Keratinocyte (primary cell): ENCODE results near the gene RB1.

ENCODE experiments used
- CTCF ChIP-seq, 3 experiments: IDR thresholded peaks in 1 of 3; conservative IDR thresholded peaks in 1 of 3; optimal IDR thresholded peaks in 1 of 3; 2 replicates in 2 of 3; 3 replicates in 1 of 3; pipeline versions ENCODE3 to v1.5.1; 2011; ENCODE audit warnings: low read length in 3 of 3, mild to moderate bottlenecking in 3 of 3, moderate library complexity in 2 of 3, control low read depth in 1 of 3, inconsistent platforms in 1 of 3; ENCODE audit not compliant: insufficient read depth in 2 of 3; ENCODE audit errors: extremely low read depth in 1 of 3
- EZH2 ChIP-seq: IDR thresholded peaks from one replicate; pipeline ENCODE4 v1.6.1; 2012; ENCODE audit warnings: inconsistent platforms, mild to moderate bottlenecking, low read length, moderate library complexity

- no peak for TF ChIP-seq CTCF (optimal IDR thresholded peaks at IDR 0.05 in 1 of 3, IDR thresholded peaks at IDR 0.05 in 1 of 3, conservative IDR thresholded peaks at IDR 0.05 in 1 of 3; ENCODE audit: extremely low read depth in 1 of 3, insufficient read depth in 2 of 3, low read length in 3 of 3)
- TF ChIP-seq EZH2 = no peak
Measured at GRCh38 chr13:48514793-48515192, 211.2 kb downstream of the RB1 start.
